ENCODE results near the gene MAST4. TPM values are rescaled to one million over a fixed set of nuclear protein-coding genes. Genes with fewer than 3 reads are reported as not detected.
"Not testable (repeated sequence)": the region's sequence is repeated elsewhere in the genome, so short reads cannot be mapped to it uniquely, and the experiment has no call there.

MAST4 gene
- total RNA-seq, 4 donors from 2014 or later: 8.2 to 203 (median 35.5) TPM

- Histone ChIP-seq H3K4me1 (no peaks in the 10 kb centered on the region), H3K36me3 (no peaks in the 10 kb centered on the region), H3K9me3 (no peaks in the 10 kb centered on the region), H3K27ac (peak overlapping the region; percentile 50 to 52), H3K27me3 (no peaks in the 10 kb centered on the region), H3K4me3 (no peak overlapping the region)
- intact Hi-C loops (cut with DNase I; ENCODE audit: low total_unique reads): no loop called here
- no peak for DNase-seq
- TF ChIP-seq CTCF (IDR thresholded peaks at IDR 0.05) (no peak), POLR2A (IDR thresholded peaks at IDR 0.05) (no peak)
Measured at GRCh38 chr5:66821688-66822429, 225.7 kb downstream of the MAST4 start.

- H3K4me1 ChIP-seq; intact Hi-C loops (cut with DNase I; ENCODE audit: low total_unique reads); H3K4me3 ChIP-seq; H3K27me3 ChIP-seq; DNase-seq; H3K9me3 ChIP-seq; H3K36me3 ChIP-seq: not testable (repeated sequence)
- peak overlapping the region in 1 of 2 donors; percentile 50 for H3K27ac ChIP-seq
Measured at GRCh38 chr5:66822906-66823305, 226.7 kb downstream of the MAST4 start.

GRCh38 chr5:66824476-66824875 is 228.3 kb downstream of the MAST4 start:
- Histone ChIP-seq H3K4me3 (no peak overlapping the region), H3K27me3 (no peaks in the 10 kb centered on the region), H3K27ac (no peak overlapping the region), H3K36me3 (no peaks in the 10 kb centered on the region), H3K4me1 (no peaks in the 10 kb centered on the region), H3K9me3 (no peaks in the 10 kb centered on the region)
- intact Hi-C loops (cut with DNase I; ENCODE audit: low total_unique reads): no loop called here
- no peak for DNase-seq
- no peak for TF ChIP-seq CTCF (IDR thresholded peaks at IDR 0.05)
- no peak for TF ChIP-seq POLR2A (IDR thresholded peaks at IDR 0.05)

GRCh38 chr5:66826263-66826662 is 230.1 kb downstream of the MAST4 start:
- Histone ChIP-seq H3K9me3 (no peaks in the 10 kb centered on the region), H3K4me1 (no peaks in the 10 kb centered on the region), H3K27ac (no peak overlapping the region), H3K27me3 (no peaks in the 10 kb centered on the region), H3K36me3 (no peaks in the 10 kb centered on the region), H3K4me3 (no peak overlapping the region)
- intact Hi-C loops (cut with DNase I; ENCODE audit: low total_unique reads): no loop called here
- TF ChIP-seq CTCF (IDR thresholded peaks at IDR 0.05) (no peak), POLR2A (IDR thresholded peaks at IDR 0.05) (no peak)
- no peak for DNase-seq

- TF ChIP-seq POLR2A (IDR thresholded peaks at IDR 0.05): no peak
- TF ChIP-seq CTCF (IDR thresholded peaks at IDR 0.05): no peak
- H3K27me3 ChIP-seq: no peaks in the 10 kb centered on the region
- H3K4me3 ChIP-seq: no peak overlapping the region
- no peaks in the 10 kb centered on the region for H3K36me3 ChIP-seq
- DNase-seq: no peak
- no peaks in the 10 kb centered on the region for H3K4me1 ChIP-seq
- H3K27ac ChIP-seq: no peak overlapping the region
- no peaks in the 10 kb centered on the region for H3K9me3 ChIP-seq
- intact Hi-C loops (cut with DNase I; ENCODE audit: low total_unique reads): no loop called here
Measured at GRCh38 chr5:66826696-66827095, 230.5 kb downstream of the MAST4 start.

Data from uterus (tissue), 4 donors.